Measurements from ENCODE around the gene CLDN16. TPM values are rescaled to one million over a fixed set of nuclear protein-coding genes. Genes with fewer than 3 reads are reported as not detected.

CLDN16 gene
- total and polyA plus RNA-seq, 9 of the 15 experiments (the other 6 are each of a cell fraction or from before 2014, with no cell fraction given) = 0.04 to 0.11 (median 0.04) TPM; not detected in 6

DNA sequence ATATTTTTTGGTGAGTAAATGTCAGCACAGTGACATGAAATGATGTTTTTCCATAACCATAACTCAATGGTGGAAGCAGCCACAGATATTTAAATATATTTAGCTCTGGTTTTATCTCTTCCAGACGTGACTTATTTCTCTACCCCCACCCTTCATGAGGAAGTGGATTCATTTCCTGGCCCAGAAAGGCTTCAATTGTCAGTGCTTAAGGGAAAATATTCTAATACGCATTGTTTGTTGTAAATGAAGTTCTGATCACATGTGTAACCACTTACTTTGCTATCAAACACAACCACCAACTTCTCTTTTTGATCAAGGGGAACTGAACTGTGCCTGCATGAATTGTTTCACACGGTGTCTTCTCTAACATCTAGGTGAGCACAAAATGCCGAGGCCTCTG is 14.0 kb downstream of the CLDN16 start (continued):
- TF ChIP-seq, protein P1, sequence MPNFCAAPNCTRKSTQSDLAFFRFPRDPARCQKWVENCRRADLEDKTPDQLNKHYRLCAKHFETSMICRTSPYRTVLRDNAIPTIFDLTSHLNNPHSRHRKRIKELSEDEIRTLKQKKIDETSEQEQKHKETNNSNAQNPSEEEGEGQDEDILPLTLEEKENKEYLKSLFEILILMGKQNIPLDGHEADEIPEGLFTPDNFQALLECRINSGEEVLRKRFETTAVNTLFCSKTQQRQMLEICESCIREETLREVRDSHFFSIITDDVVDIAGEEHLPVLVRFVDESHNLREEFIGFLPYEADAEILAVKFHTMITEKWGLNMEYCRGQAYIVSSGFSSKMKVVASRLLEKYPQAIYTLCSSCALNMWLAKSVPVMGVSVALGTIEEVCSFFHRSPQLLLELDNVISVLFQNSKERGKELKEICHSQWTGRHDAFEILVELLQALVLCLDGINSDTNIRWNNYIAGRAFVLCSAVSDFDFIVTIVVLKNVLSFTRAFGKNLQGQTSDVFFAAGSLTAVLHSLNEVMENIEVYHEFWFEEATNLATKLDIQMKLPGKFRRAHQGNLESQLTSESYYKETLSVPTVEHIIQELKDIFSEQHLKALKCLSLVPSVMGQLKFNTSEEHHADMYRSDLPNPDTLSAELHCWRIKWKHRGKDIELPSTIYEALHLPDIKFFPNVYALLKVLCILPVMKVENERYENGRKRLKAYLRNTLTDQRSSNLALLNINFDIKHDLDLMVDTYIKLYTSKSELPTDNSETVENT (CRISPR knock-in tag; IDR thresholded peaks at IDR 0.05) = no peak
- TF ChIP-seq SMC3 (conservative IDR thresholded peaks at IDR 0.05; ENCODE audit: insufficient read depth, low read depth, low read length) (no peak), TAF9B (IDR thresholded peaks at IDR 0.05; ENCODE audit: partially characterized antibody) (no peak)

DNA sequence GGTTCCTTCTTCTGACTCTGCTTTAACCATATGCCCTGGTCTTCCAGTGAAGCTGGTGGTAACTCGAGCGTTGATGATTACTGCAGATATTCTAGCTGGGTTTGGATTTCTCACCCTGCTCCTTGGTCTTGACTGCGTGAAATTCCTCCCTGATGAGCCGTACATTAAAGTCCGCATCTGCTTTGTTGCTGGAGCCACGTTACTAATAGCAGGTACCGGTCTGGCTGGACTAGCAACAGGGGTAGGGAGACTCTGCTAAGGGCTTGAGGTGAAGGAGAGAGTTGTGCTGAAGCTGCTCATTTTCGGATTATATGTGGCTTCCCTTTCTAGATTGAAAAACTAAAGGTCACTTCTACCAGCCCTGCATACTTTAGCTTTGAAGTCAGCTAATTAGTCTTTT is 16.8 kb downstream of the CLDN16 start:
- no peaks in the 10 kb centered on the region for H3K9me1 ChIP-seq (ENCODE audit: control insufficient read depth, insufficient read depth, low read length)
- WGBS (ENCODE audit: insufficient coverage, low coverage, missing lambda C conversion rate) = 4% methylated on average over 8 of the region's 8 CpGs
- DNase-seq (ENCODE audit: extremely low read depth in 1 of 4, low spot score in 3 of 4) = no peak
- in situ Hi-C loops (cut with MboI) (no loop called here), intact Hi-C loops (cut with micrococcal nuclease) (no loop called here)
- no peak for ATAC-seq
- no peak overlapping the region for H3K27ac ChIP-seq (ENCODE audit: extremely low read depth, low read depth, low read length)
- H3K4me2 ChIP-seq (ENCODE audit: insufficient read depth, low read length) = no peak overlapping the region
- no peaks in the 10 kb centered on the region for H3K27me3 ChIP-seq (ENCODE audit: control insufficient read depth in 2 of 2, insufficient read depth in 2 of 2, low read length in 2 of 2)
- H3K4me1 ChIP-seq (replicated peaks in 1 of 2; ENCODE audit: control insufficient read depth in 2 of 2, insufficient read depth in 2 of 2, low read length in 2 of 2) = no peaks in the 10 kb centered on the region
- H2AFZ ChIP-seq (ENCODE audit: low read depth, low read length) = no peak overlapping the region
- H3K79me2 ChIP-seq (ENCODE audit: control insufficient read depth, insufficient read depth, low read length) = no peaks in the 10 kb centered on the region
- CTCF ChIA-PET (ENCODE audit: low intra/inter-chr PET ratio) = no interaction called here
- POLR2A ChIA-PET = no interaction called here
- no peaks in the 10 kb centered on the region for H4K20me1 ChIP-seq (replicated peaks; ENCODE audit: control insufficient read depth, insufficient read depth, low read length)
- FAIRE-seq = no peak
- H3K9me3 ChIP-seq (replicated peaks; ENCODE audit: control insufficient read depth, insufficient read depth, low read depth, low read length) = no peaks in the 10 kb centered on the region
- no TSS peak for BruUV-seq (replicated peaks)
- H3K9ac ChIP-seq (ENCODE audit: insufficient read depth in 1 of 2, low read depth in 2 of 2, low read length in 2 of 2) = no peak overlapping the region
- H3K36me3 ChIP-seq (ENCODE audit: control insufficient read depth, insufficient read depth, low read length) = no peaks in the 10 kb centered on the region
- no peak overlapping the region for H3K4me3 ChIP-seq
- TF ChIP-seq DACH1 (IDR thresholded peaks at IDR 0.05; ENCODE audit: partially characterized antibody) = no peak
- TF ChIP-seq, protein P2, sequence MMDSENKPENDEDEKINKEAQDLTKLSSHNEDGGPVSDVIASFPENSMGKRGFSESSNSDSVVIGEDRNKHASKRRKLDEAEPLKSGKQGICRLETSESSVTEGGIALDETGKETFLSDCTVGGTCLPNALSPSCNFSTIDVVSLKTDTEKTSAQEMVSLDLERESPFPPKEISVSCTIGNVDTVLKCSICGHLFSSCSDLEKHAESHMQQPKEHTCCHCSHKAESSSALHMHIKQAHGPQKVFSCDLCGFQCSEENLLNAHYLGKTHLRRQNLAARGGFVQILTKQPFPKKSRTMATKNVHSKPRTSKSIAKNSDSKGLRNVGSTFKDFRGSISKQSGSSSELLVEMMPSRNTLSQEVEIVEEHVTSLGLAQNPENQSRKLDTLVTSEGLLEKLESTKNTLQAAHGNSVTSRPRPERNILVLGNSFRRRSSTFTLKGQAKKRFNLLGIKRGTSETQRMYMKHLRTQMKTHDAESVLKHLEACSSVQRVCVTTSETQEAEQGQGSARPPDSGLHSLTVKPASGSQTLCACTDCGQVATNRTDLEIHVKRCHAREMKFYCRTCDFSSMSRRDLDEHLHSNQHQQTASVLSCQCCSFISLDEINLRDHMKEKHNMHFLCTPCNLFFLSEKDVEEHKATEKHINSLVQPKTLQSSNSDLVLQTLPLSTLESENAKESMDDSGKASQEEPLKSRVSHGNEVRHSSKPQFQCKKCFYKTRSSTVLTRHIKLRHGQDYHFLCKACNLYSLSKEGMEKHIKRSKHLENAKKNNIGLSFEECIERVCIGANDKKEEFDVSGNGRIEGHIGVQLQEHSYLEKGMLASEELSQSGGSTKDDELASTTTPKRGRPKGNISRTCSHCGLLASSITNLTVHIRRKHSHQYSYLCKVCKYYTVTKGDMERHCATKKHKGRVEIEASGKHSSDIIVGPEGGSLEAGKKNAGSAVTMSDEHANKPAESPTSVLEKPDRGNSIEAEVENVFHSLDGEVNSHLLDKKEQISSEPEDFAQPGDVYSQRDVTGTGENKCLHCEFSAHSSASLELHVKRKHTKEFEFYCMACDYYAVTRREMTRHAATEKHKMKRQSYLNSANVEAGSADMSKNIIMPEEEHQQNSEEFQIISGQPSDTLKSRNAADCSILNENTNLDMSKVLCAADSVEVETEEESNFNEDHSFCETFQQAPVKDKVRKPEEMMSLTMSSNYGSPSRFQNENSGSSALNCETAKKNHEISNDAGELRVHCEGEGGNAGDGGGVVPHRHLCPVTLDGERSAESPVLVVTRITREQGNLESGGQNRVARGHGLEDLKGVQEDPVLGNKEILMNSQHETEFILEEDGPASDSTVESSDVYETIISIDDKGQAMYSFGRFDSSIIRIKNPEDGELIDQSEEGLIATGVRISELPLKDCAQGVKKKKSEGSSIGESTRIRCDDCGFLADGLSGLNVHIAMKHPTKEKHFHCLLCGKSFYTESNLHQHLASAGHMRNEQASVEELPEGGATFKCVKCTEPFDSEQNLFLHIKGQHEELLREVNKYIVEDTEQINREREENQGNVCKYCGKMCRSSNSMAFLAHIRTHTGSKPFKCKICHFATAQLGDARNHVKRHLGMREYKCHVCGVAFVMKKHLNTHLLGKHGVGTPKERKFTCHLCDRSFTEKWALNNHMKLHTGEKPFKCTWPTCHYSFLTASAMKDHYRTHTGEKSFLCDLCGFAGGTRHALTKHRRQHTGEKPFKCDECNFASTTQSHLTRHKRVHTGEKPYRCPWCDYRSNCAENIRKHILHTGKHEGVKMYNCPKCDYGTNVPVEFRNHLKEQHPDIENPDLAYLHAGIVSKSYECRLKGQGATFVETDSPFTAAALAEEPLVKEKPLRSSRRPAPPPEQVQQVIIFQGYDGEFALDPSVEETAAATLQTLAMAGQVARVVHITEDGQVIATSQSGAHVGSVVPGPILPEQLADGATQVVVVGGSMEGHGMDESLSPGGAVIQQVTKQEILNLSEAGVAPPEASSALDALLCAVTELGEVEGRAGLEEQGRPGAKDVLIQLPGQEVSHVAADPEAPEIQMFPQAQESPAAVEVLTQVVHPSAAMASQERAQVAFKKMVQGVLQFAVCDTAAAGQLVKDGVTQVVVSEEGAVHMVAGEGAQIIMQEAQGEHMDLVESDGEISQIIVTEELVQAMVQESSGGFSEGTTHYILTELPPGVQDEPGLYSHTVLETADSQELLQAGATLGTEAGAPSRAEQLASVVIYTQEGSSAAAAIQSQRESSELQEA (IDR thresholded peaks at IDR 0.05; ENCODE audit: low read depth) = no peak
- TF ChIP-seq, protein P3, sequence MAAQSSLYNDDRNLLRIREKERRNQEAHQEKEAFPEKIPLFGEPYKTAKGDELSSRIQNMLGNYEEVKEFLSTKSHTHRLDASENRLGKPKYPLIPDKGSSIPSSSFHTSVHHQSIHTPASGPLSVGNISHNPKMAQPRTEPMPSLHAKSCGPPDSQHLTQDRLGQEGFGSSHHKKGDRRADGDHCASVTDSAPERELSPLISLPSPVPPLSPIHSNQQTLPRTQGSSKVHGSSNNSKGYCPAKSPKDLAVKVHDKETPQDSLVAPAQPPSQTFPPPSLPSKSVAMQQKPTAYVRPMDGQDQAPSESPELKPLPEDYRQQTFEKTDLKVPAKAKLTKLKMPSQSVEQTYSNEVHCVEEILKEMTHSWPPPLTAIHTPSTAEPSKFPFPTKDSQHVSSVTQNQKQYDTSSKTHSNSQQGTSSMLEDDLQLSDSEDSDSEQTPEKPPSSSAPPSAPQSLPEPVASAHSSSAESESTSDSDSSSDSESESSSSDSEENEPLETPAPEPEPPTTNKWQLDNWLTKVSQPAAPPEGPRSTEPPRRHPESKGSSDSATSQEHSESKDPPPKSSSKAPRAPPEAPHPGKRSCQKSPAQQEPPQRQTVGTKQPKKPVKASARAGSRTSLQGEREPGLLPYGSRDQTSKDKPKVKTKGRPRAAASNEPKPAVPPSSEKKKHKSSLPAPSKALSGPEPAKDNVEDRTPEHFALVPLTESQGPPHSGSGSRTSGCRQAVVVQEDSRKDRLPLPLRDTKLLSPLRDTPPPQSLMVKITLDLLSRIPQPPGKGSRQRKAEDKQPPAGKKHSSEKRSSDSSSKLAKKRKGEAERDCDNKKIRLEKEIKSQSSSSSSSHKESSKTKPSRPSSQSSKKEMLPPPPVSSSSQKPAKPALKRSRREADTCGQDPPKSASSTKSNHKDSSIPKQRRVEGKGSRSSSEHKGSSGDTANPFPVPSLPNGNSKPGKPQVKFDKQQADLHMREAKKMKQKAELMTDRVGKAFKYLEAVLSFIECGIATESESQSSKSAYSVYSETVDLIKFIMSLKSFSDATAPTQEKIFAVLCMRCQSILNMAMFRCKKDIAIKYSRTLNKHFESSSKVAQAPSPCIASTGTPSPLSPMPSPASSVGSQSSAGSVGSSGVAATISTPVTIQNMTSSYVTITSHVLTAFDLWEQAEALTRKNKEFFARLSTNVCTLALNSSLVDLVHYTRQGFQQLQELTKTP (IDR thresholded peaks at IDR 0.05; ENCODE audit: low read depth in 1 of 2, partially characterized antibody in 2 of 2) = no peak
